Smooth muscle cell (in vitro differentiated cells): ENCODE results near the gene KCNQ2. TPM values are rescaled to one million over a fixed set of nuclear protein-coding genes. Genes with fewer than 3 reads are reported as not detected.

Experiments used
- DNase-seq: peaks from one replicate; lab custom pipeline; 2025; ENCODE audit not compliant: unreplicated experiment; lab: John Stamatoyannopoulos, UW
- H2AFZ ChIP-seq: fragments of 200-600 bp; sonication (generic); 2 replicates; pipeline ENCODE4 v1.6.0; 2016; ENCODE audit warnings: antibody characterized with exemption, low read depth, mild to moderate bottlenecking
- H3F3A ChIP-seq: fragments of 200-600 bp; sonication (generic); 2 replicates; pipeline ENCODE4 v1.6.0; 2017; ENCODE audit warnings: antibody characterized with exemption, low read depth
- H3K27ac ChIP-seq: fragments of 200-600 bp; sonication (generic); 2 replicates; pipeline ENCODE4 v1.5.1; 2016; ENCODE audit warnings: low read depth, mild to moderate bottlenecking
- H3K27me3 ChIP-seq: fragments of 200-600 bp; sonication (generic); 2 replicates; pipeline ENCODE4 v1.6.1; 2016; ENCODE audit warnings: low read depth, mild to moderate bottlenecking
- H3K36me3 ChIP-seq: fragments of 200-600 bp; sonication (generic); 2 replicates; pipeline ENCODE4 v1.5.1; 2016; ENCODE audit warnings: low read depth
- H3K4me1 ChIP-seq: fragments of 200-600 bp; sonication (generic); 2 replicates; pipeline ENCODE4 v1.5.1; 2016; ENCODE audit warnings: low read depth
- H3K4me2 ChIP-seq: fragments of 200-600 bp; sonication (generic); 2 replicates; pipeline ENCODE4 v1.6.0; 2016; ENCODE audit warnings: mild to moderate bottlenecking
- H3K4me3 ChIP-seq: fragments of 200-600 bp; sonication (generic); 2 replicates; pipeline ENCODE4 v1.5.1; 2016; ENCODE audit warnings: mild to moderate bottlenecking
- H3K79me2 ChIP-seq: fragments of 200-600 bp; sonication (generic); 2 replicates; pipeline ENCODE4 v1.6.0; 2016; ENCODE audit warnings: low read depth, mild to moderate bottlenecking
- H3K9ac ChIP-seq: fragments of 200-600 bp; sonication (generic); 2 replicates; pipeline ENCODE4 v1.6.0; 2016; ENCODE audit warnings: low read depth
- H3K9me3 ChIP-seq: fragments of 200-600 bp; sonication (generic); replicated peaks from 2 replicates; pipeline ENCODE4 v1.5.1; 2016; ENCODE audit warnings: low read depth
- H4K20me1 ChIP-seq: fragments of 200-600 bp; sonication (generic); 2 replicates; pipeline ENCODE4 v1.6.0; 2016; ENCODE audit warnings: low read depth
- CTCF ChIP-seq: fragments of 200-600 bp; sonication (generic); IDR thresholded peaks from 2 replicates; pipeline ENCODE4 v1.5.1; 2017; ENCODE audit warnings: borderline replicate concordance, mild to moderate bottlenecking, antibody characterized with exemption; ENCODE audit not compliant: insufficient read depth, poor library complexity, severe bottlenecking
- whole genome bisulfite sequencing: methylation state at CpG from one replicate; pipeline ENCODE4 v1.1.7; 2016; ENCODE audit warnings: low lambda C conversion rate; 5-methylcytosine and 5-hydroxymethylcytosine counted together
- polyA plus RNA-seq: library from polyadenylated mRNA; unstranded; fragments of >200 nt; fragmentation: Nextera tagmentation; extraction: Ambion mirVana; gene quantifications from 2 replicates; pipeline ENCODE4 v1.2.1, GENCODE V29; 2016
- total RNA-seq: library from RNA; depleted of rRNA; stranded (reverse); fragments of >200 nt; gene quantifications from 2 replicates; pipeline ENCODE4 v1.2.3, GENCODE V29; 2014

KCNQ2 gene
- total and polyA plus RNA-seq, 2 experiments from 2014 or later, result 5.1 to 5.7 TPM

GRCh38 chr20:63407928-63408683 lies 64.3 kb downstream of the KCNQ2 start:
- Histone ChIP-seq H3K79me2 (no peaks in the 10 kb centered on the region), H3K4me2 (no peak overlapping the region), H3K4me1 (no peaks in the 10 kb centered on the region), H3K27ac (no peak overlapping the region), H3K9ac (no peak overlapping the region), H4K20me1 (no peaks in the 10 kb centered on the region), H3F3A (no peaks in the 10 kb centered on the region), H2AFZ (no peak overlapping the region), H3K27me3 (no peaks in the 10 kb centered on the region), H3K4me3 (no peak overlapping the region), H3K9me3 (no peaks in the 10 kb centered on the region), H3K36me3 (no peaks in the 10 kb centered on the region)
- WGBS, result 93% methylated on average over 27 of the region's 27 CpGs
- no peak for DNase-seq
- no peak for TF ChIP-seq CTCF

GRCh38 chr20:63406617-63407245 lies 65.7 kb downstream of the KCNQ2 start:
- no peaks in the 10 kb centered on the region for H3K27me3 ChIP-seq
- H3K9ac ChIP-seq, result no peak overlapping the region
- no peaks in the 10 kb centered on the region for H3K9me3 ChIP-seq
- WGBS, result 98% methylated on average over 46 of the region's 60 CpGs
- H2AFZ ChIP-seq, result no peak overlapping the region
- H3F3A ChIP-seq, result no peaks in the 10 kb centered on the region
- H3K4me1 ChIP-seq, result no peaks in the 10 kb centered on the region
- no peaks in the 10 kb centered on the region for H3K79me2 ChIP-seq
- no peak overlapping the region for H3K27ac ChIP-seq
- no peaks in the 10 kb centered on the region for H4K20me1 ChIP-seq
- no peak for DNase-seq
- no peak overlapping the region for H3K4me3 ChIP-seq
- no peak overlapping the region for H3K4me2 ChIP-seq
- TF ChIP-seq CTCF, result no peak
- H3K36me3 ChIP-seq, result no peaks in the 10 kb centered on the region

GRCh38 chr20:63406011-63406410 lies 66.4 kb downstream of the KCNQ2 start:
- H3K79me2 ChIP-seq, result no peaks in the 10 kb centered on the region
- H3K9ac ChIP-seq, result no peak overlapping the region
- H3K4me2 ChIP-seq, result no peak overlapping the region
- no peak overlapping the region for H3K27ac ChIP-seq
- H3K36me3 ChIP-seq, result no peaks in the 10 kb centered on the region
- H3K27me3 ChIP-seq, result no peaks in the 10 kb centered on the region
- no peak overlapping the region for H3K4me3 ChIP-seq
- no peaks in the 10 kb centered on the region for H4K20me1 ChIP-seq
- no peaks in the 10 kb centered on the region for H3F3A ChIP-seq
- no peaks in the 10 kb centered on the region for H3K4me1 ChIP-seq
- no peaks in the 10 kb centered on the region for H3K9me3 ChIP-seq
- no peak overlapping the region for H2AFZ ChIP-seq
- WGBS, result 96% methylated on average over 22 of the region's 23 CpGs
- no peak for DNase-seq
- no peak for TF ChIP-seq CTCF
